ENCODE results near the gene TBATA. TPM values are rescaled to one million over a fixed set of nuclear protein-coding genes. Genes with fewer than 3 reads are reported as not detected.

Gene TBATA
- total RNA-seq, 1 donor from 2014 or later: not detected

DNA sequence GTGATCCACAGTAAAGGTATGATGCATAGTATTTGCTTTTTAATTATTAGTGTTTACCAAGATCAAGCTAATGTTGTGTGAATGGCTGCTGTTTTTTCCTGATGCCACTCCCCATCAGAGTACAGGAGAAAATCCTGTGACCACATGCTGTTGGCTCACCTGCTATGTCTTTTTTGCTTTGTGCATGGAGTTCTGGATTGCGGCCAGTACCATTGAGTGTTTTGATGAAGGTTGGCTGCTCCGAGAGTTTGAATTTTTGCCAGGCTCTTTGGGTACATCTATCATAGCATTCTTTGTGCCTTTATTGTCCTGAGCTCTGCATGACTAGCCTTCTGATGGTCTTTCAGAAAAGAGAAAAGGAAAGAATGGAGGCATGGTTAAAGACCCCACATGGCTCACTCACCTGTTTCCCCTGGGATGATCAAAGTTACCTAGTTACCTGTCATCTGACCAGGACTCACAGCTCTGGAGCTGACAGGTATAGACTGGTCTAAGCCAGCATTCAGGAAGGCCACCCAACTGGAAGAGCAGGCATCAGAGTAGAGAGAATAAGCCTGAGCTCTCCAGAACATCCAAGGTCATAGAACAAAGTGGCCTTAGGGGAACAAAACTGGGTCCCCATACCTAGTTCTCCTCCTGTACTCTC is 18.7 kb upstream of the TBATA start:
- H3K27me3 Mint-ChIP-seq (ENCODE audit: unreplicated experiment): no peaks in the 10 kb centered on the region
- TF ChIP-seq, protein P1, sequence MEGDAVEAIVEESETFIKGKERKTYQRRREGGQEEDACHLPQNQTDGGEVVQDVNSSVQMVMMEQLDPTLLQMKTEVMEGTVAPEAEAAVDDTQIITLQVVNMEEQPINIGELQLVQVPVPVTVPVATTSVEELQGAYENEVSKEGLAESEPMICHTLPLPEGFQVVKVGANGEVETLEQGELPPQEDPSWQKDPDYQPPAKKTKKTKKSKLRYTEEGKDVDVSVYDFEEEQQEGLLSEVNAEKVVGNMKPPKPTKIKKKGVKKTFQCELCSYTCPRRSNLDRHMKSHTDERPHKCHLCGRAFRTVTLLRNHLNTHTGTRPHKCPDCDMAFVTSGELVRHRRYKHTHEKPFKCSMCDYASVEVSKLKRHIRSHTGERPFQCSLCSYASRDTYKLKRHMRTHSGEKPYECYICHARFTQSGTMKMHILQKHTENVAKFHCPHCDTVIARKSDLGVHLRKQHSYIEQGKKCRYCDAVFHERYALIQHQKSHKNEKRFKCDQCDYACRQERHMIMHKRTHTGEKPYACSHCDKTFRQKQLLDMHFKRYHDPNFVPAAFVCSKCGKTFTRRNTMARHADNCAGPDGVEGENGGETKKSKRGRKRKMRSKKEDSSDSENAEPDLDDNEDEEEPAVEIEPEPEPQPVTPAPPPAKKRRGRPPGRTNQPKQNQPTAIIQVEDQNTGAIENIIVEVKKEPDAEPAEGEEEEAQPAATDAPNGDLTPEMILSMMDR (IDR thresholded peaks at IDR 0.05; ENCODE audit: partially characterized antibody, unreplicated experiment): no peak
- H3K36me3 Mint-ChIP-seq (ENCODE audit: unreplicated experiment): no peaks in the 10 kb centered on the region
- H3K27ac Mint-ChIP-seq (ENCODE audit: unreplicated experiment): no peak overlapping the region
- H3K9me3 Mint-ChIP-seq (ENCODE audit: unreplicated experiment): no peaks in the 10 kb centered on the region
- H3K4me3 Mint-ChIP-seq (ENCODE audit: unreplicated experiment): no peak overlapping the region
- DNase-seq: no peak
- H3K4me1 Mint-ChIP-seq (ENCODE audit: low read depth, unreplicated experiment): no peaks in the 10 kb centered on the region

DNA sequence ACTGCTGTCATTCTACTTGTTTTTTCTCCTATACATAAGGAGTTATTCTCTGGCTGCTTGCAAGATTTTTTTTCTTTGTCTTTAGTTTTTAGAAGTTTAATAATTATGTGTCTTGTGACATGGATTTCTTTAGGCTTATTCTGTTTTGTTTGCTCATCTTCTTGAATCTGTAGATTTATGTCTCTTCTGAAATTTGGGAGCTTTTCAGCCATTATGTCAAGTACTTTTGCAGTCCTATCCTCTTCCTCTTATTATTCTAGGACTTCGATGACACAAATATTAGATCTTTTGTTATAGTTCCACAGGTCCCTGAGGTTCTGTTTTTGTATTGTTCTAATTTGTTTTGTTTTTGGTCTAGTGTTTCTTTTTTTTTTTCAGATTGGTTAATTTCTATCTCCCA is 16.7 kb upstream of the TBATA start:
- H3K4me3 Mint-ChIP-seq (ENCODE audit: unreplicated experiment): no peak overlapping the region
- no peaks in the 10 kb centered on the region for H3K4me1 Mint-ChIP-seq (ENCODE audit: low read depth, unreplicated experiment)
- no peak for DNase-seq
- TF ChIP-seq, protein P1 (IDR thresholded peaks at IDR 0.05; ENCODE audit: partially characterized antibody, unreplicated experiment): no peak
- H3K27me3 Mint-ChIP-seq (ENCODE audit: unreplicated experiment): no peaks in the 10 kb centered on the region
- H3K9me3 Mint-ChIP-seq (ENCODE audit: unreplicated experiment): no peaks in the 10 kb centered on the region
- H3K36me3 Mint-ChIP-seq (ENCODE audit: unreplicated experiment): peaks cover 6% of the 10 kb centered on the region
- no peak overlapping the region for H3K27ac Mint-ChIP-seq (ENCODE audit: unreplicated experiment)

DNA sequence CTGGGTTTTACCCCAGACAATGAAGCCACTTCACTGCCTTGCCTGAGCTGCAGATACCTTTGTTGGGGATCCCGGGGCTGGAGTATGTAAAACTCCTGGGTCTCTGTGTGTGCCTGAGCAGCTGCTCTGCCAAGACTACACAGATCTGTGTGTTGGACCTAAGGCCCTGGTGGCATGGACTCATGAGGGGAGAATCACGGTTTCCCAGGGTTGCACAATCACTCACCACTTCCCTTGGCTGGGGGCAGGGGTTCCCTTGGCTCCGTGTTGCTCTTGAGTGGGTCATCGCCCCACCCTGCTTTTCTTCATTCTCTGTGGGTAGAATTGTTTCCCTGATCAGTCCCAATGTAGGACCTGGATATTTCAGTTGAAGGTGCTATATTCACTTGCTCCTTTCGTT is 13.9 kb upstream of the TBATA start:
- no peaks in the 10 kb centered on the region for H3K27me3 Mint-ChIP-seq (ENCODE audit: unreplicated experiment)
- TF ChIP-seq, protein P1 (IDR thresholded peaks at IDR 0.05; ENCODE audit: partially characterized antibody, unreplicated experiment): no peak
- DNase-seq: no peak
- no peaks in the 10 kb centered on the region for H3K4me1 Mint-ChIP-seq (ENCODE audit: low read depth, unreplicated experiment)
- H3K4me3 Mint-ChIP-seq (ENCODE audit: unreplicated experiment): no peak overlapping the region
- H3K9me3 Mint-ChIP-seq (ENCODE audit: unreplicated experiment): no peaks in the 10 kb centered on the region
- H3K36me3 Mint-ChIP-seq (ENCODE audit: unreplicated experiment): peaks cover 11% of the 10 kb centered on the region
- H3K27ac Mint-ChIP-seq (ENCODE audit: unreplicated experiment): no peak overlapping the region

DNA sequence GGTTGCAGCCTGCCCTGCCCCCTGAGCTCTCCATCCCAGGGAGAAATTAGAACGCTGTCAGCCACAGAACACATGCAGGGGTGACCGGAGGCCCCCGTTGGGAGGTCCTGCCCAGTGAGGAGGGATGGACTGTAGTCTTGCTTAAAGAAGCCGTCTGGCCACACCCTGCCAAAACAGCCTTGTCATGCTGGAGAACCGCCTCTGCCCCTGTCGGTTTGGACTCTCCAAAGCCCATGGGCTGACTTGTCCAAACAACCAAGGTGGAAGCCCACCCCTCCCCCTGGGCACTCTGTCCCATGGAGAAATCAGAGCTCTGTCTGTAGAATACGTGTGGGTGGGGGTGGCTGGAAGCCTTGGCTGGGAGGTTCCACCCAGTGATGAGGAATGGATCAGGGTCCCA is 12.7 kb upstream of the TBATA start:
- Mint-ChIP-seq H3K36me3 (ENCODE audit: unreplicated experiment) (peaks cover 11% of the 10 kb centered on the region), H3K27ac (ENCODE audit: unreplicated experiment) (no peak overlapping the region), H3K9me3 (ENCODE audit: unreplicated experiment) (no peaks in the 10 kb centered on the region), H3K4me3 (ENCODE audit: unreplicated experiment) (no peak overlapping the region), H3K27me3 (ENCODE audit: unreplicated experiment) (no peaks in the 10 kb centered on the region), H3K4me1 (ENCODE audit: low read depth, unreplicated experiment) (no peaks in the 10 kb centered on the region)
- no peak for DNase-seq
- TF ChIP-seq, protein P1 (IDR thresholded peaks at IDR 0.05; ENCODE audit: partially characterized antibody, unreplicated experiment): no peak

DNA sequence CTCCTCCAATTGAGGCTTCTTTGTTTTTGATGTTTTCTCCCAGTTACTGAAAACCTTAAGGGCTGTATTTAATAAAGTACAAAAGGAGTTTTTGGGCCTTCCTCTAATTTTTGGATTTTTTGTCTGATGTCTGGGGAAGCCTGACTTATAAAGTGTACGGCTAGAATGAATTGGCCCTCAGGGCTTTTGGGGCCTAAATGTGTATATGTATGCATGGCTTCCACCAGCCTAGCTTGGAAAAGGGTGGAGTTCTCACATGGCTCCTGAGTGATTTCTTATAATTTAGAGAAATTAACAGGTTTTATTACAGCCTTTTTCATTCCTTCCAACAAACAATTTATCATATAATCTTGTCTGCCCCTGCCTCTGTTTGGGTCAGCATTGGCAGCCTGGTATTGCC is 10.4 kb upstream of the TBATA start:
- Mint-ChIP-seq H3K4me1 (ENCODE audit: low read depth, unreplicated experiment) (no peaks in the 10 kb centered on the region), H3K4me3 (ENCODE audit: unreplicated experiment) (no peak overlapping the region), H3K27me3 (ENCODE audit: unreplicated experiment) (peaks cover 1% of the 10 kb centered on the region), H3K36me3 (ENCODE audit: unreplicated experiment) (peaks cover 11% of the 10 kb centered on the region), H3K27ac (ENCODE audit: unreplicated experiment) (no peak overlapping the region), H3K9me3 (ENCODE audit: unreplicated experiment) (no peaks in the 10 kb centered on the region)
- TF ChIP-seq, protein P1 (IDR thresholded peaks at IDR 0.05; ENCODE audit: partially characterized antibody, unreplicated experiment): no peak
- DNase-seq: no peak
